BE2C (cell line): ENCODE data around the gene NHSL2. TPM values are rescaled to one million over a fixed set of nuclear protein-coding genes. Genes with fewer than 3 reads are reported as not detected.
"Not testable (repeated sequence)": the region's sequence is repeated elsewhere in the genome, so short reads cannot be mapped to it uniquely, and the experiment has no call there.

ENCODE experiments used
- DNase-seq: peaks from one replicate; pipeline ENCODE4 v3.0.0-alpha.2; 2020
- H3K27me3 ChIP-seq: fragments of 250-450 bp; sonication (Bioruptor Pico); 2 replicates; pipeline ENCODE4 v1.5.1; 2020; ENCODE audit warnings: mild to moderate bottlenecking
- H3K36me3 ChIP-seq: fragments of 250-450 bp; sonication (Bioruptor Pico); 2 replicates; pipeline ENCODE4 v1.5.1; 2020; ENCODE audit warnings: mild to moderate bottlenecking
- H3K4me1 ChIP-seq: fragments of 250-450 bp; sonication (Bioruptor Pico); 2 replicates; pipeline ENCODE4 v1.5.1; 2020
- H3K4me3 ChIP-seq: 2 replicates; pipeline ENCODE4 v1.5.1; 2011; ENCODE audit warnings: low read depth, low read length
- H3K9me3 ChIP-seq: fragments of 250-450 bp; sonication (Bioruptor Pico); 2 replicates; pipeline ENCODE4 v1.5.1; 2020
- CTCF ChIP-seq: IDR thresholded peaks from 2 replicates; pipeline ENCODE4 v1.5.1; 2012; ENCODE audit warnings: mild to moderate bottlenecking, low read depth, low read length
- polyA plus RNA-seq: library from polyadenylated mRNA; unstranded; fragments of >200 nt; gene quantifications from one replicate; pipeline ENCODE4 v1.2.1, GENCODE V29; 2012; ENCODE audit warnings: low read depth, missing spikeins; ENCODE audit not compliant: insufficient read length, insufficient read depth

NHSL2 gene
- 23.8 TPM for polyA plus RNA-seq

- H3K4me3 ChIP-seq: peak within 1 kb of the TSS; percentile 41
- H3K36me3 ChIP-seq: no peaks in the 10 kb centered on the region
- H3K4me1 ChIP-seq: no peaks in the 10 kb centered on the region
- no peak for TF ChIP-seq CTCF
- no peak for DNase-seq
- H3K27me3 ChIP-seq: peaks cover 15% of the 10 kb centered on the region
- no peaks in the 10 kb centered on the region for H3K9me3 ChIP-seq
These were observed at the start of gene NHSL2 for GRCh38 chrX:71910643-71910985. Gene NHSL2, plus strand, starts transcription at chrX:71910845.

- no peak overlapping the region for H3K4me3 ChIP-seq
- H3K4me1 ChIP-seq: no peaks in the 10 kb centered on the region
- peaks cover 7% of the 10 kb centered on the region for H3K27me3 ChIP-seq
- DNase-seq: no peak
- no peaks in the 10 kb centered on the region for H3K36me3 ChIP-seq
- TF ChIP-seq CTCF: no peak
- H3K9me3 ChIP-seq: no peaks in the 10 kb centered on the region
These were observed 43.0 kb upstream of the NHSL2 start for GRCh38 chrX:71867680-71868079.

- not testable (repeated sequence) for H3K9me3 ChIP-seq, H3K4me1 ChIP-seq, H3K27me3 ChIP-seq, DNase-seq, H3K4me3 ChIP-seq, H3K36me3 ChIP-seq
These were observed 41.1 kb upstream of the NHSL2 start for GRCh38 chrX:71869566-71869965.

GRCh38 chrX:71870208-71871098, 40.2 kb upstream of the NHSL2 start:
- Histone ChIP-seq H3K36me3 (no peaks in the 10 kb centered on the region), H3K4me3 (no peak overlapping the region), H3K27me3 (peaks cover 4% of the 10 kb centered on the region), H3K4me1 (no peaks in the 10 kb centered on the region), H3K9me3 (no peaks in the 10 kb centered on the region)
- TF ChIP-seq CTCF: peak; percentile 62
- DNase-seq: peak; percentile 76

GRCh38 chrX:71871367-71871766, 39.3 kb upstream of the NHSL2 start:
- H3K36me3 ChIP-seq: no peaks in the 10 kb centered on the region
- no peaks in the 10 kb centered on the region for H3K9me3 ChIP-seq
- peaks cover 4% of the 10 kb centered on the region for H3K27me3 ChIP-seq
- H3K4me1 ChIP-seq: no peaks in the 10 kb centered on the region
- H3K4me3 ChIP-seq: no peak overlapping the region
- DNase-seq: no peak
- no peak for TF ChIP-seq CTCF

- DNase-seq: no peak
- no peaks in the 10 kb centered on the region; the same call in 1 of the 2 replicates for H3K27me3 ChIP-seq
These were observed 37.8 kb upstream of the NHSL2 start for GRCh38 chrX:71872542-71873458.

More at GRCh38 chrX:71872542-71873458, 37.8 kb upstream of the NHSL2 start:
- TF ChIP-seq CTCF: no peak
- no peaks in the 10 kb centered on the region for H3K9me3 ChIP-seq
- no peaks in the 10 kb centered on the region for H3K4me1 ChIP-seq
- H3K36me3 ChIP-seq: no peaks in the 10 kb centered on the region
- H3K4me3 ChIP-seq: no peak overlapping the region
